ENCODE results near the gene FBL. TPM values are rescaled to one million over a fixed set of nuclear protein-coding genes. Genes with fewer than 3 reads are reported as not detected.
A peak's percentile ranks its signal among the peaks of the same experiment; 100 is the strongest.

Gene FBL
- total and polyA plus RNA-seq, 10 of the 15 experiments (the other 5 are each of a cell fraction or from before 2014, with no cell fraction given), result 156 to 1,083 (median 478) TPM

- Histone ChIP-seq H3K27ac (ENCODE audit: control insufficient read depth, insufficient read depth) (peak overlapping the region; percentile 33), H3K9me3 (replicated peaks; ENCODE audit: control insufficient read depth, insufficient read depth, low read length) (no peaks in the 10 kb centered on the region)
- no peak for FAIRE-seq
Observed at GRCh38 chr19:39842693-39843435, 3.3 kb downstream of the FBL start.

GRCh38 chr19:39841041-39841440 lies 5.1 kb downstream of the FBL start:
- intact Hi-C loops (cut with micrococcal nuclease; ENCODE audit: unreplicated experiment) (no loop called here), in situ Hi-C loops (cut with MboI) (loop anchor here (5.0 kb wide), 2 partner anchors 49 to 294 kb away; no protein-coding TSS in a partner anchor)
- no peak for ATAC-seq
- Histone ChIP-seq H3K79me2 (ENCODE audit: control insufficient read depth, insufficient read depth, low read length) (peaks cover 71% of the 10 kb centered on the region), H3K4me3 (no peak overlapping the region), H3K27me3 (replicated peaks in 1 of 2; ENCODE audit: control insufficient read depth in 2 of 2, insufficient read depth in 2 of 2, low read length in 1 of 2) (no peaks in the 10 kb centered on the region), H3K27ac (ENCODE audit: control insufficient read depth, insufficient read depth) (no peak overlapping the region), H3K4me2 (ENCODE audit: control insufficient read depth, insufficient read depth) (no peak overlapping the region), H3K9me3 (replicated peaks; ENCODE audit: control insufficient read depth, insufficient read depth, low read length) (no peaks in the 10 kb centered on the region), H3K36me3 (ENCODE audit: control insufficient read depth in 2 of 2, insufficient read depth in 2 of 2, low read length in 1 of 2) (peaks cover 24 to 47% of the 10 kb centered on the region in 2 experiments), H3K4me1 (ENCODE audit: control insufficient read depth, insufficient read depth, low read length) (peaks cover 10% of the 10 kb centered on the region), H4K20me1 (ENCODE audit: control insufficient read depth, insufficient read depth) (no peaks in the 10 kb centered on the region; the same call in 1 of the 2 replicates), H2AFZ (ENCODE audit: control insufficient read depth, low read depth, low read length) (no peak overlapping the region), H3K9ac (ENCODE audit: control insufficient read depth, insufficient read depth, low read length) (no peak overlapping the region)
- SMC1A ChIA-PET (ENCODE audit: uncharacterized antibody, unreplicated experiment), result interaction anchor here (1.0 to 8.8 kb wide), 8 partner anchors 19 to 308 kb away, joined by 3 to 309 read pairs (median 12); partner anchors contain the start of genes EID2B and PSMC4
- RAD21 ChIA-PET (ENCODE audit: unreplicated experiment), result interaction anchor here (3.7 to 8.0 kb wide), 3 partner anchors 48 to 166 kb away, joined by 11 to 271 read pairs (median 234); no protein-coding TSS in a partner anchor
- POLR2A ChIA-PET, result interaction anchor here (1.5 kb wide), 1 partner anchor 8 kb away, joined by 6 read pairs; the partner anchor contains the start of gene DYRK1B
- no peak for DNase-seq (ENCODE audit: low read depth, low spot score)
- 90% methylated on average over 4 of the region's 4 CpGs for WGBS (ENCODE audit: insufficient coverage, insufficient replicate concordance, low lambda C conversion rate, missing lambda C conversion rate)
- no peak for FAIRE-seq
- BruUV-seq (replicated peaks), result no TSS peak
- CTCF ChIA-PET, result interaction anchor here (4.2 to 9.1 kb wide), 8 partner anchors 7 to 288 kb away, joined by 22 to 466 read pairs (median 72); partner anchors contain the start of gene DYRK1B
- TF ChIP-seq RAD21 (IDR thresholded peaks at IDR 0.05; ENCODE audit: insufficient read depth, low read depth, low read length) (no peak), SIN3A (IDR thresholded peaks at IDR 0.05; ENCODE audit: low read depth, low read length) (no peak), E2F4 (IDR thresholded peaks at IDR 0.05; ENCODE audit: low read depth, low read length) (no peak), IRF5 (IDR thresholded peaks at IDR 0.05; ENCODE audit: borderline replicate concordance) (no peak), ZNF207 (IDR thresholded peaks at IDR 0.05; ENCODE audit: borderline replicate concordance) (no peak)

More at GRCh38 chr19:39842693-39843435, 3.3 kb downstream of the FBL start:
- no peak overlapping the region for H2AFZ ChIP-seq (ENCODE audit: control insufficient read depth, low read depth, low read length)
- in situ Hi-C loops (cut with MboI), result loop anchor here (5.0 kb wide), 2 partner anchors 51 to 296 kb away; no protein-coding TSS in a partner anchor
- CTCF ChIA-PET, result interaction anchor here (0.6 to 9.1 kb wide), 38 partner anchors 9 to 410 kb away, joined by 3 to 466 read pairs (median 6); partner anchors contain the start of genes DYRK1B, EID2B and PSMC4
- no peak for ATAC-seq
- peaks cover 78% of the 10 kb centered on the region for H3K79me2 ChIP-seq (ENCODE audit: control insufficient read depth, insufficient read depth, low read length)
- peak overlapping the region; percentile 71 for H3K4me2 ChIP-seq (ENCODE audit: control insufficient read depth, insufficient read depth)
- peaks cover 12 to 30% of the 10 kb centered on the region in 2 experiments for H3K36me3 ChIP-seq (ENCODE audit: control insufficient read depth in 2 of 2, insufficient read depth in 2 of 2, low read length in 1 of 2)
- intact Hi-C loops (cut with micrococcal nuclease; ENCODE audit: unreplicated experiment), result loop anchor here (1.0 kb wide), 1 partner anchor 169 kb away; no protein-coding TSS in a partner anchor
- SMC1A ChIA-PET (ENCODE audit: uncharacterized antibody, unreplicated experiment), result interaction anchor here (0.9 to 8.8 kb wide), 28 partner anchors 9 to 301 kb away, joined by 3 to 309 read pairs (median 6); partner anchors contain the start of genes DYRK1B and PSMC4
- WGBS (ENCODE audit: insufficient coverage, insufficient replicate concordance, low lambda C conversion rate, missing lambda C conversion rate), result 81% methylated on average over 7 of the region's 7 CpGs
- POLR2A ChIA-PET, result interaction anchor here (1.0 to 5.1 kb wide), 9 partner anchors 9 to 167 kb away, joined by 3 to 34 read pairs (median 10); partner anchors contain the start of genes DYRK1B and PSMC4
- peak overlapping the region; percentile 70; the same call in 1 of the 2 replicates for H3K4me3 ChIP-seq
- no peaks in the 10 kb centered on the region for H3K27me3 ChIP-seq (replicated peaks in 1 of 2; ENCODE audit: control insufficient read depth in 2 of 2, insufficient read depth in 2 of 2, low read length in 1 of 2)
- TF ChIP-seq RUNX3 (IDR thresholded peaks at IDR 0.05; ENCODE audit: low read length), result no peak
- TF ChIP-seq WRNIP1 (IDR thresholded peaks at IDR 0.05; ENCODE audit: borderline replicate concordance, low read depth, low read length), result 0 out of 2 replicates have a peak, but pooled peaks have one; percentile 71
- H3K9ac ChIP-seq (ENCODE audit: control insufficient read depth, insufficient read depth, low read length), result peak overlapping the region; percentile 48
- H4K20me1 ChIP-seq (ENCODE audit: control insufficient read depth, insufficient read depth), result no peaks in the 10 kb centered on the region; the same call in 1 of the 2 replicates
- peaks cover 15% of the 10 kb centered on the region for H3K4me1 ChIP-seq (ENCODE audit: control insufficient read depth, insufficient read depth, low read length)
- no peak for DNase-seq (ENCODE audit: low read depth, low spot score)
- no TSS peak for BruUV-seq (replicated peaks)
- RAD21 ChIA-PET (ENCODE audit: unreplicated experiment), result interaction anchor here (0.9 to 8.0 kb wide), 21 partner anchors 9 to 402 kb away, joined by 3 to 271 read pairs (median 6); partner anchors contain the start of genes DYRK1B, LEUTX and PSMC4

Data from GM12878 (cell line).